ENCODE data around the gene HNRNPH3. TPM values are rescaled to one million over a fixed set of nuclear protein-coding genes. Genes with fewer than 3 reads are reported as not detected.

Gene HNRNPH3
- total RNA-seq, 1 donor from 2014 or later, result 77.5 TPM

GRCh38 chr10:68364101-68364886, 32.4 kb downstream of the HNRNPH3 start:
- TF ChIP-seq, protein P1, sequence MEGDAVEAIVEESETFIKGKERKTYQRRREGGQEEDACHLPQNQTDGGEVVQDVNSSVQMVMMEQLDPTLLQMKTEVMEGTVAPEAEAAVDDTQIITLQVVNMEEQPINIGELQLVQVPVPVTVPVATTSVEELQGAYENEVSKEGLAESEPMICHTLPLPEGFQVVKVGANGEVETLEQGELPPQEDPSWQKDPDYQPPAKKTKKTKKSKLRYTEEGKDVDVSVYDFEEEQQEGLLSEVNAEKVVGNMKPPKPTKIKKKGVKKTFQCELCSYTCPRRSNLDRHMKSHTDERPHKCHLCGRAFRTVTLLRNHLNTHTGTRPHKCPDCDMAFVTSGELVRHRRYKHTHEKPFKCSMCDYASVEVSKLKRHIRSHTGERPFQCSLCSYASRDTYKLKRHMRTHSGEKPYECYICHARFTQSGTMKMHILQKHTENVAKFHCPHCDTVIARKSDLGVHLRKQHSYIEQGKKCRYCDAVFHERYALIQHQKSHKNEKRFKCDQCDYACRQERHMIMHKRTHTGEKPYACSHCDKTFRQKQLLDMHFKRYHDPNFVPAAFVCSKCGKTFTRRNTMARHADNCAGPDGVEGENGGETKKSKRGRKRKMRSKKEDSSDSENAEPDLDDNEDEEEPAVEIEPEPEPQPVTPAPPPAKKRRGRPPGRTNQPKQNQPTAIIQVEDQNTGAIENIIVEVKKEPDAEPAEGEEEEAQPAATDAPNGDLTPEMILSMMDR (IDR thresholded peaks at IDR 0.05), result no peak
- no peak for TF ChIP-seq EZH2 (IDR thresholded peaks at IDR 0.05)
- TF ChIP-seq EZH2phosphoT487 (IDR thresholded peaks at IDR 0.05), result no peak
- Histone ChIP-seq H3K9me3 (ENCODE audit: low read depth) (no peaks in the 10 kb centered on the region), H3K36me3 (peaks cover 14% of the 10 kb centered on the region), H2AFZ (replicated peaks) (no peak overlapping the region), H3K4me2 (no peak overlapping the region), H3K4me3 (no peak overlapping the region), H3K9ac (no peak overlapping the region), H3K79me2 (ENCODE audit: low read depth) (no peaks in the 10 kb centered on the region), H3K4me1 (no peaks in the 10 kb centered on the region), H4K20me1 (ENCODE audit: low read depth) (no peaks in the 10 kb centered on the region), H3F3A (ENCODE audit: low read depth) (peaks cover 7% of the 10 kb centered on the region), H3K27ac (no peak overlapping the region), H3K27me3 (no peaks in the 10 kb centered on the region)
- H3K36me3 Mint-ChIP-seq, result peaks cover 12% of the 10 kb centered on the region
- H3K27me3 Mint-ChIP-seq (ENCODE audit: insufficient read depth, low read depth), result peaks cover 2% of the 10 kb centered on the region
- DNase-seq (ENCODE audit: low spot score), result no peak
- no peaks in the 10 kb centered on the region for H3K4me1 Mint-ChIP-seq
- H3K4me3 Mint-ChIP-seq, result no peak overlapping the region
- H3K9me3 Mint-ChIP-seq, result no peaks in the 10 kb centered on the region
- H3K27ac Mint-ChIP-seq, result no peak overlapping the region

DNA sequence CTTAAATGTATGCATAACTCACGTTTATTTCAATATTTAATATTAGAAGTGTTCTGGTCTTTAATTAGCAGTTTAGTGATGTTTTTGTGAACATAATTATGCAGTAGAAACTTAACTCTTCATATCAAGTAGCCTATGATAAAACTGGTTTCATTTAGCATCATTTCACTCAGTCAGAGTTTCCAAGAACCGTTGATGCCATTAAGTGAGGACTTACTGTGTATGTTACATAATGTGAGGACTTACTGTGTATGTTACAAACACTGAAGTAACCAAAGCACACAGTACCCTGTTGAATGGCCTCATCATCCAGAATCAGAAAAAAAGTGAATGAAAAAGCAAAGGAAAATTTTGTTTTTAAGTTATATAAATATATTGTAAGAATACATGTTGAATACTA, 33.7 kb downstream of the HNRNPH3 start:
- Mint-ChIP-seq H3K27me3 (ENCODE audit: insufficient read depth, low read depth) (peaks cover 2% of the 10 kb centered on the region), H3K27ac (no peak overlapping the region), H3K9me3 (peaks cover 3% of the 10 kb centered on the region), H3K36me3 (peaks cover 15% of the 10 kb centered on the region), H3K4me3 (no peak overlapping the region), H3K4me1 (no peaks in the 10 kb centered on the region)
- Histone ChIP-seq H2AFZ (replicated peaks) (no peak overlapping the region), H3K9ac (no peak overlapping the region), H3K4me2 (no peak overlapping the region), H3K27me3 (no peaks in the 10 kb centered on the region), H3F3A (ENCODE audit: low read depth) (peaks cover 7% of the 10 kb centered on the region), H3K4me3 (no peak overlapping the region), H3K4me1 (no peaks in the 10 kb centered on the region), H3K9me3 (ENCODE audit: low read depth) (no peaks in the 10 kb centered on the region), H4K20me1 (ENCODE audit: low read depth) (no peaks in the 10 kb centered on the region), H3K79me2 (ENCODE audit: low read depth) (no peaks in the 10 kb centered on the region), H3K36me3 (peaks cover 14% of the 10 kb centered on the region), H3K27ac (no peak overlapping the region)
- TF ChIP-seq EZH2phosphoT487 (IDR thresholded peaks at IDR 0.05) (no peak), EZH2 (IDR thresholded peaks at IDR 0.05) (no peak)
- TF ChIP-seq, protein P1 (IDR thresholded peaks at IDR 0.05), result no peak
- DNase-seq (ENCODE audit: low spot score), result no peak

GRCh38 chr10:68366600-68366999, 34.7 kb downstream of the HNRNPH3 start:
- no peak for TF ChIP-seq EZH2phosphoT487 (IDR thresholded peaks at IDR 0.05)
- TF ChIP-seq, protein P1 (IDR thresholded peaks at IDR 0.05), result no peak
- TF ChIP-seq EZH2 (IDR thresholded peaks at IDR 0.05), result no peak
- Histone ChIP-seq H3K4me3 (no peak overlapping the region), H3K79me2 (ENCODE audit: low read depth) (no peaks in the 10 kb centered on the region), H4K20me1 (ENCODE audit: low read depth) (no peaks in the 10 kb centered on the region), H3K4me2 (no peak overlapping the region), H2AFZ (replicated peaks) (no peak overlapping the region), H3K9ac (no peak overlapping the region), H3K27ac (no peak overlapping the region), H3K27me3 (no peaks in the 10 kb centered on the region), H3K9me3 (ENCODE audit: low read depth) (no peaks in the 10 kb centered on the region), H3K4me1 (no peaks in the 10 kb centered on the region), H3F3A (ENCODE audit: low read depth) (peaks cover 7% of the 10 kb centered on the region), H3K36me3 (peaks cover 10% of the 10 kb centered on the region)
- H3K27ac Mint-ChIP-seq, result no peak overlapping the region
- DNase-seq (ENCODE audit: low spot score), result no peak
- H3K4me3 Mint-ChIP-seq, result no peak overlapping the region
- no peaks in the 10 kb centered on the region for H3K4me1 Mint-ChIP-seq
- H3K27me3 Mint-ChIP-seq (ENCODE audit: insufficient read depth, low read depth), result peaks cover 2% of the 10 kb centered on the region
- peaks cover 20% of the 10 kb centered on the region for H3K36me3 Mint-ChIP-seq
- peaks cover 9% of the 10 kb centered on the region for H3K9me3 Mint-ChIP-seq

Data from neural progenitor cell (in vitro differentiated cells).